Stimulated activated CD4-positive, alpha-beta T cell treated with anti-CD3 and anti-CD28 coated beads, Interleukin-2, amount 100 ng/mL, for 48 hours (primary cell): ENCODE measurements around the gene HPS5.
A peak's percentile ranks its signal among the peaks of the same experiment; 100 is the strongest.

Experiments used
- DNase-seq, 2 donors: peaks; one replicate each; pipeline ENCODE4 v3.0.0-alpha.2; 2020

Gene HPS5

DNA sequence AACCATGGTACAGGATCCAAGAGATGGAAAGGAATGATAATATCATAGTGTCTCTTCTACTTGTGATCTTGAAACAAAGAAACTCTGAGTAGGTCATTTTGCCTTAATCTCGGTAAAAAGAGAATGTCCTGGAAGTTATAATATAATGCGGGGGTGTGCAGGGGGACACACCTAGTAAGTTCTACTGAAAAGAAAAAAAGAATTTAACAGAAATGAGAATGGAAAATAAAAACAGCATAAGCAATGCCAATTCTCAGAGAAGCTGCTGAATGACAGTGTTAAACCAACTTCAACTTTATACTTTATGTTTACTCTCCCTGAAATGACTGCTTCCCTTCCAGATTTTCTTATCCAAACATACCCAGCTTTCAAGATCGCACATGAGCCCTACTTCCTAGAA, 2.0 kb downstream of the HPS5 start:
- no peak for DNase-seq

DNA sequence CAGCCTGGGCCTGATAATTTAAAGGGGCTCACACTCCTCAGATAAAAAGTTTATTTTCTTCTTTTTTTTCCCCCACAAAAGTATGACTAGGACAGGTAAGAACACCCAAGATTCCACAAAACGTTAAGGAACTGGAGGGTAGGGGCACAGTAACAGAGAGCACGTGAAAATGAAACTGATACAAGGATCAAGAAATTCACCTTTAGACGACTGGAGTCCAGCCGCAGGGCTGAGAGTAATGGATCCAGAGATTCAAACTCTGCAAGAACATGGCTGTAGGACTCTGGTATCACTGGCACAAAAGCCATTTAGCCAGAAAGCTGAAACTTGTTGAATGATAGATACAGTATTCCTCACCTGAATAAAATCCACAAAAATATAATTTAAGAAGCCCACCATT, 4.4 kb downstream of the HPS5 start:
- DNase-seq: no peak

DNA sequence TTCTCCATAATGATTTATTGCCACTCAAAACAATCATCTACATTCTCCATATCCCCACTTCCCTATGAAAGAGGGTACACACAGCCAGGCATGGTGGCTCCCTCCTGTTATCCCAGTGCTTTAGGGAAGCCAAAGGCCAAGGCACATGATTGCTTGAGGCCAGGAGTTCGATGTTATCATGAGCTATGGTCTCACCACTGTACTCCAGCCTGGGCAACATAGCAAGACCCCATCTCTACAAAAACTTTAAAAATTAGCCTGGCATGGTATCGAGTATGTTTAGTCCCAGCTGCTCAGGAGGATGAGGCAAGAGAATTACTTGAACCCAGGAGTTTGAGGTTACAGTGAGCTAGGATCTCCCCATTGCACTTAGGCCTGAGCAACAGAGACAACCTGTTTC, 6.0 kb downstream of the HPS5 start:
- no peak for DNase-seq

DNA sequence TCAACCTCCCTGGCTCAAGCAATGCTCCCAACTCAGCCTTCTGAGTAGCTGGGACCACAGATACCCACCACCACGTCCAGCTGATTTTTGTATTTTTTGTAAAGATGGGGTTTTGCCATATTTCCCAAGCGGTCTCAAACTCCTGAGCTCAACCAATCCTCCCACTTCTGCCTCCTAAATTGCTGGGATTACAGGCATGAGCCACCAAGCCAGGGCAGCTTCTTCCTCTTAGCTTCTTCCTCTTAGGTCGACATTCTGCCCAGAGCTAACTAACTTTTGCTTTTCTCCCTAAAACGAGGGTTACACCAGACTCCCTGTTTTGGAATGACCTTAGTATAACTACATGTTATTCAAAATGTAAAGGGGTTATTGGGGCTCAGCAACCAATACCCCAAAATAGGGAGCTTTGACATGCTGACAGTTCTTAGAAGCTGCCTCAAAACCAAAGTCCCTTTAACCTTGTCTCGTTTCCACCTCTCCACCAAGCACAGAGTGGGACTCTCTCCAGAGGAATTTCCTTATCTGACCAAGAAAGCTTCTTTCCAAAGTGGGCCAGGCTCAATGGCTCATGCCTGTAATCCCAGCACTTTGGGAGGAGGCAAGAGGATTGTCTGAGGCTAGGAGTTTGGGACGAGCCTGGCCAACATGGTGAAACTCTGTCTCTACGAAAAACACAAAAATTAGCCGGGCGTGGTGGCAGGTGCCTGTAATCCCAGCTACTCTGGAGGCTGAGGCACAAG, 7.0 kb downstream of the HPS5 start:
- no peak for DNase-seq

DNA sequence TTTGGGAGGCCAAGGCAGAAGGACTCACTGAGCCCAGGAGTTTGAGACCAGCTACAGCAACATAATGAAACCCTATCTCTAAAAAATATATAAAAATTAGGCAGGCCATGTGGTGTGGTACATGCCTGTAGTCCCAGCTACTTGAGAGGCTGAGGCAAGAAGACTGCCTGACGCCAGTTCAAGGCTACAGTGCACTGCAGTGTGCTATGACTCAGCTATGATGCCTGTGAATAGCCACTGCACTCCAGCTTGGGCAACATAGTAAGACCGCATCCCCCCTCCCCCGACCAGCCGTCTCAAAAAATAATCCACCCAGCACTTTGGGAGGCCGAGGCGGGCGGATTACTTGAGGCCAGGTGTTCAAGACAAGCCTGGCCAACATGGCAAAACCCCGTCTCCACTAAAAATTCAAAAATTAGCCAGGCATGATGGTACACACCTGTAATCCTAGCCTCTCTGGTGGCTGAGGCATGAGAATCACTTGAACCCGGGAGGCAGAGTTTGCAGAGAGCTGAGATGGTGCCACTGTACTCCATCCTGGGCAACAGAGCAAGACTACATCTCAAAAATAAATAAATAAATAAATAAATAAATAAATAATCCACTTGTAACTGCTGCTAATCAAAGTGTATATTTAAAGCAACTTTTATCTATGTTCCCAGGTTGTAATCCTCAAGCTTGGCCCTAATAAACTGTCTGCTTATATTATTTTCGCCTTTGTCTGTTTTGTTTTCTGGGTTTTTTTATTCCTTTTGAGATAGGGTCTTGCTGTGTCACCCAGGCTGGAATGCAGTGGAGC, 7.8 kb downstream of the HPS5 start:
- DNase-seq: no peak

DNA sequence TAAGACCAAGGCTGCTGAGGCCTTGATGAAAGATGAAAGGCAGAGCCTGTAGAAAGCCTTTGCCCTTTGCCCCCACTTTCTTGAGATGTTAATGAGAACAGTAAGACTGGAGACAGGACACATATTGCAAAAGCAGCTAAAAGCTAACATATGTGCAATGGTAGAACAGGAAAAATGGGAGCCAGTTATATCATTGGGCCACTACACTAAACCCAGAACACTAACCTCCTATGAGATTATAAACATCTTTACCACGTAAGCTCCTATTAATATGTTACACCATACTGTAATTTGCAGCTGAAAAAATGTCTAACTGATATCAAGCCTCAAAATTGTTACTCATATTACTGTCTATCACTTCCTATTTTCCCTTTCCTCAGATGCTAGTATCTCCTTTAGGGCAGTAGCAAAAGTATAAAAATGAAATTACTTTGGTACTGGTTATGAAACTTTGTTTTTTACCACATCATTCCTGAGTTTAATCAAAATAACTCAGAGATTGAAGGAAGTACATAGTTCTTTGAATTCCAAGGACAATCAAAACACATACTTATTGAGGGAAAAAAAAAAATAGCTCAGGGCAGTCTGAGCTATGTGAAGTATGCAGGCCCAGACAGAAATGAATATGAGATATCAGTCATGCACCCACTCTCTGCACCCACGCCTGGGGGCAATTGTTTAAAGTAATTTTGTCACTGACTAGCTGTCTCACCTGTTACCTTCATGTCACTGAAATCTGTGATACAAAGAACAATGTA, 9.1 kb downstream of the HPS5 start:
- no peak for DNase-seq

DNA sequence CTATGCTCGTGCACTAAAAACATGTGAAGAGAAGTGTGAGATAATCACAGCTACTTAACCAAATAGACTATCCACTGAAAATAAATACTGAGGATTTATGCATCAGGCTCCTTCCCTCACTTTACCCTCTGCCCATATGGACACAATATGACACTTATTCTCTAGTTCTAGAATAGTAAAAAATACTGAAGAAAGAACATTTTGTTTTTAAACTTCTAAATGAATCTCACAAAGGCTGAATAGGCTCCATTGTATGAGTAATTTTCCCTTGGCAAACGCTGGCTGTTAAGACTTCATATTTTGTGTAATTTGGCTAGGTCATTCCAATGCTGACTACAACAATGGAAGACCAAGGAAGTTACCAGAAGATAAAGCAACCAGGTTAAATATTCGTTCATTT, 9.9 kb downstream of the HPS5 start:
- no peak for DNase-seq

DNA sequence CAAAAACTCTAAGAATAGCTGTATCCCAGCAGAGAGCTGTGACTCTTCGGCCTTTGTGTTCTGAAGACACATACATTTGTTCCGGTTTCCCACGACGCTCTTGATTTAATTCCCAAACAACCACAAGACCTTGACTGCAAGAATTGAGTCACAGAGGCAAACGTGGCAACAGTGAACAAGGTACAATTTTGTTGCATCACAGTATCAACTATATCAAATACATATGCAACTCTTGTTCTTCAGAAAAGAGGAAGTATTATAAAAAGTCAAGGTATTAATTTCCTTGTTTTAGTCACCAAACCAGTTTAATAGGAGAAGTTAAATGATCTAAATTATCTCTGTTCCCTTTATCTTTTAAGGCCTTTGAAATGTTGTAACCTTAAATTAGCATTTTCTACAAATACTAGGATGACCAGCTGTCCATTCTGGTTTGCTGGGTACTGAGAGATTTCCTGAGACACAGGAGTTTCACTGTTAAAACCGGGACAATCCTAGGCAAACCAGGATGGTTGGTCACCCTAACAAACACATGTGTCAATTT, 11.1 kb downstream of the HPS5 start:
- DNase-seq: no peak

DNA sequence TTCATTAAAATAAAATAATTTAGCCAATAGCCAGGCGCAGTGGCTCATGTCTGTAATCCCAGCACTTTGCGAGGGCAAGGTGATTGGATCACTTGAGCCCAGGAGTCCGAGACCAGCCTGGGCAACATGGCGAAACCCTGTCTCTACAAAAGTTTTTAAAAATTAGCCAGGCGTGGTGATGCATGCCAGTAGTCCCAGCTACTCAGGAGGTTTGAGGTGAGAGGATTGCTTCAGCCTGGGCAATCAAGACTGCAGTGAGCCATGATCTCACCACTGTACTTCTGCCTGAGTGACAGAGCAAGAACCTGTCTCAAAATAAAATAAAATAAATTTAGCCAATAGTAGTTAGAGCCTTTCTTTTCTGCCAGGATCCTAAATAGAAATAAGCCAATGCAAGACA, 12.2 kb downstream of the HPS5 start:
- DNase-seq: no peak

DNA sequence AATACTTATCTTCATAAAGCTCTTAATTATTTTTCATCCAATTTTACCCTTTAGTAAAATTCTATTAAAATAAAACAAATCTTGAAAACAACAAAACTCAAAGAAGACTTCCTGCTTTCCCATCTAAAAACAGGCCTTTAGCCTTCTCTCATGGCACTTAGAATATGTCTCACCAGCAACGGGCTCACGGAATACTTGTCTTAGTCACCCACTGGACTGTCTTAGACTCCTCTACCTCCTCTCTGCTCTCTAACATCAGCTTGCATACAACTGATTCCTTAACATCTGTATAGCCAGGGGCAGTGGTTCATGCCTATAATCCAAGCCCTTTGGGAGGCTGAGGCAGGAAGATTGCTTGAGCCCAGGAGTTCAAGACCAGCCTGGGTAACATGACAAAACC, 13.7 kb downstream of the HPS5 start:
- DNase-seq: no peak

DNA sequence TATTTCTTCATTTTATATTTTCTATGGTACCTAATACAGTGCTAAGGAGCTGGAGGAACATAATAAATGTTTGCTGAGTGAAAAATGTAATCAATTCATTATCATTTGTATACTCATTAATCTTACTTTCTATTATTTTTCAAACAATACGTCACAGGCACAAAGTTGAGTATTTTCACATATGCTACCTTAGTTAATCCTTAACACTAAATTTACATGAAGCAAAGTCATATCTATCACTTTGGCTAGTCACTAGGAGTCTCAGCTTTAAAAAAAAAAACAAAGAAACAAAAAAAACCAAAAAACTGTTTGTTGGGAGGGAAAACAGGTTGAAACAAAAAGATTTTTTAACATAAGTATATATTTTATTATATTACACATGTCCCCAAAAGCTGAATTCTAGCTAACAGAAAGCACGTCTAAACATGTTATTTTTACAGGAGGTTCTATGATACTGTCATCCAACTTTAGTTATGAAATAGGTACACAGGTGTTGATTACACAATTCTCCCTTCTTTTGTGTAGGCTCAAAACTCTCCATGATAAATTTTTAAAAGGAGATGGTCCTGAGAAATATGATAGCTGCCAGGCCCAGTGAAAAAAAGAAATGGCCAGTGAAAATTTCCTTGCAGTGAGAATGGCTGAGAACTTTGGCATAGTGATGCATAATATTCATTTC, 14.3 kb downstream of the HPS5 start:
- no peak for DNase-seq

DNA sequence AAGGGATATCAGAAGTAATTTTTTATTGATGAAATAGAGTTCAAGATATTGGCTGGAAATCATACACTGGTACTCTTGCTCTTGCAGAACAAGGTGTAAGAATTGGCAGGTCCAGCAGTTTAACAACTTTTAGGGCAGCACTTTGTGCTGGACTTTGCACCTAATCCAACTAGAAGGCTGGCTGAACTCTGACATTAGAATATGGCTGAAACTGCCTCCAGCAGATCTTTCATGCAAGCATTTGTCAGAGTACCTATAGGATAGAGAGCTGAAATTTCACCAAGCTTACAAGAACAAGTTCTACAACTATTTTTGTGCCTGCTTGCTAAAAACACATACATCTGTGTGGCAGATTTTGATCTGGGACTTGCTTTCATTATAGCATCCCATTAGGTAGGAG, 17.2 kb downstream of the HPS5 start:
- no peak for DNase-seq

DNA sequence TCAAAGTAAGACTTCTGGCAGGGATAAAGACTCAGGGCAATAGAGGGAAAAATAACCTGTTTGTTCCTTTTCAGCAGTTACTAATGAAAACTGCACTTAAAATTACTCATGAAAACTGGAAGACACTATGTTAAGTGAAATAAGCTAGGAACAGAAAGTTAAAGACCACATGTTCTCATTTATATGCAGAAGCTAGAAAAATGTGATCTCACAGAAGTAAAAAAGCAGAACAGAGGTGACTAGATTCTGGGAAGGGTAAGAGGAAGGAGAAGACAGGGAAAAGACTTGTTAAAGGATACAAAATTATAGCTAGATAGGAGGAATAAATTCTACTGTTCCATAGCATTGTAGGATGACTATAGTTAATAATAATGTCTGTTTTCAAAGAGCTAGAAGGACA, 22.2 kb downstream of the HPS5 start:
- DNase-seq: no peak

DNA sequence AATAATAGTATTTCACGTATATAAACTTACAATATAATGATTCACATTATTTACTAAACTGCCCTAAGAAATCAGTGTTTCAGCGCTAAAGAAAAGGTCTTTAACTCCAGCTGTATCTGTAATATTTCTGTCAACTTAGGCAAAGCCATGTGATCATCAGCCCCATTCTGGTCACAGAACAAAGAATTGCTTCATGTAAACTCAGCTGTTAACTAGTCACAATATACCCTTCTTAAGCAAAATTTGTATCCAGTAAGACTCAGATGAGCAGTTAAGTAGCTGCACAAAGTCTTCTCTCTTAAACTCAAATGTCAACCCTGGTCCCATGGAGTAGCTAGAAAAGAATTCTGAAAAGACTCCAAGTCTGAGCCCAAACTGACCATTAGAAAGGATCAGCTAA, 26.6 kb downstream of the HPS5 start:
- no peak for DNase-seq

DNA sequence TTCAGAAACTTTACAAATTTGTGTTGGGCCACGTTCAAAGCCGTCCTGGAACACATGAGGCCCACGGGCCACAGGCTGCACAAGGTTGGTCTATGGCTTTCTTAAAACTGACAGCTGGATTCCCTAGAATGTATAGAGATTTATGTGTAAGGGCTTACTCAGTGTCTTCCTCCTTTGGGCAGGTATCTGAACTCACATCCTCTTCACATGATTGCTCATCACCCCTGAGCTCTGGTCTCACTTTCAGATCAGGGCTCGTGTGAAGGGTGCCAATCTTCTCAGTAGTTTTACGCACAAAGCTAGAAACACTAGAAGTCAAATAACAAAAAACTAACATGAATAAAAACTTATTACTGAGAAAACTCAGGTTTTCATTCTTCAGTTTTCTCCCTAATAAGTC, 27.1 kb downstream of the HPS5 start:
- DNase-seq: peak in 1 of 2 donors; percentile 1

DNA sequence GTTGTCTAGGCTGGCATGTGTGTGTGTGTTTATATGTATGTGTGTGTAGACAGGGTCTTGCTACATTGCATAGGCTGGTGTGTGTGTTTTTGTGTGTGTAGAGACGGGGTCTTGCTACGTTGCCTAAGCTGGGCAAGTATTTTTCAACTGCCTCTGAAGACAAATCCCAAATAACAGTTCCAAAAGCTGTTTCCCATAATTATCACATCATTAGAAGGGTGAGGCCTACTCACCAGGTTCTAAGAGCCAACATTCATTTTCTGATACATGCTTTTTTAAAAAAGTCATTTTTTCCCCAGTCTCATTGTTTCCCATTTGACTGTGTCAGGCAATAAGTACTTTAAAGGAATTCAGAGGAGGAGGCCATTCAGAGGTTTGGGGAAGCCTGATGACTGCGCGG, 33.0 kb downstream of the HPS5 start:
- DNase-seq: no peak

DNA sequence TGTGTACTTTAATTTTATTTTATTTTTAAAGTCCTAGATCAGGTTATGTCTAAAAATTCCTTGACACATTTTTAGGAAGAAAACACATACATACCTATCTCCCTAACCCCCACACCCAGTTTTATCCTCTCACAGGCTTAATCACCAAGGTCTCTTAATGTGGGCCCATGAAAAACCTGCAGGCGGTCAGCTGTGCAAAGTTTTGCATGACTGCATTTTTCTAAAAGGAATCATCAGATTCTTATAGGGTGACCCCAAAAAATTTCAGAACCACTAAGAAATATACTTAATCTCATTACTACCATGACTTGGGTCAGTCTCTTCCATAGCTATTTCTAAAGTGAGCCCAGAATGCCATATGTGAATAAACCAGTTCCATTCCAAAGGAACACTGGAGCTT, 36.1 kb downstream of the HPS5 start:
- no peak for DNase-seq

DNA sequence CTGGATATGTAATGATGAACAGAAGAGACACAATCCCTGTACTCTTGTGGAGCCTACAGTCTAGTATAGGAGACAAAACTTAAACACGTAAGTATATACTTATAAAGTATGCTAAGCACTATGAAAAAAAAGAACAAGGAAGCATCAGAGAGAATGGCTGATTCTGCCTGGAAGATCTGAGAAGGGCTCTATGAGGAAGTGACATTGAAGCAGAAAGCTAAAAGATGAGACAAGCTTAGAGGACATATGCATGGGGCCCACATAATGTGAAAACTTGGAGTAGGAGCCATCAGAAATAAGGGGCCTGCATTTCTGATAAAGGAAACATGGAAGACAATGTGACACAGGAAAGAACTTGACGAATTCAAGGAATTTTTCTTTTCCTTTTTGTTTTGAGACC, 39.3 kb downstream of the HPS5 start:
- DNase-seq: no peak

DNA sequence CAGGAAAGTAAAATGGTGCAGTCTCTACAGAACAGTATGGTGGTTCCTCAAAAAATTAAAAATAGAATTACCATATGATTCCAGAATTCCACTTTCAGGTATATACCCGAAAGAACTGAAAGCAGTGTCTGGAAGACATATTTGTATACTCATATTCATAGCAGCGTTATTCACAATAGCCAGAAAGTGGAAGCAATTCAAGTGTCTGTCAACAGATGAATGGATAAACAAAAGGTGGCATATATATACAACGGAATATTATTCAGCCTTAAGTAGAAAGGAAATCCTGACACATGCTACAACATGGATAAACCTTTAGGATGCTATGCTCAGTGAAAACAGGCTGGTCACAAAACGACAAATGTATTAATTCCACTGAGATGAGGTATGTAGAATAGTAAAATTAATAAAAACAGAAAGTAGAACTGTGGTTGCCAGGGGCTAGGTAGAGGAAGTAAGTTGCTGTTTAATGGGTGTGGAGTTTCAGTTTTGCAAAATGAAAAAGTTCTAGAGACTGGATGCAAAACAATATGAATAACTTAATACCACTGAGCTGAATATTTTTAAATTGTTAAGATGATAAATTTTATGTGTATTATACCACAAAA, 41.4 kb downstream of the HPS5 start:
- no peak for DNase-seq

DNA sequence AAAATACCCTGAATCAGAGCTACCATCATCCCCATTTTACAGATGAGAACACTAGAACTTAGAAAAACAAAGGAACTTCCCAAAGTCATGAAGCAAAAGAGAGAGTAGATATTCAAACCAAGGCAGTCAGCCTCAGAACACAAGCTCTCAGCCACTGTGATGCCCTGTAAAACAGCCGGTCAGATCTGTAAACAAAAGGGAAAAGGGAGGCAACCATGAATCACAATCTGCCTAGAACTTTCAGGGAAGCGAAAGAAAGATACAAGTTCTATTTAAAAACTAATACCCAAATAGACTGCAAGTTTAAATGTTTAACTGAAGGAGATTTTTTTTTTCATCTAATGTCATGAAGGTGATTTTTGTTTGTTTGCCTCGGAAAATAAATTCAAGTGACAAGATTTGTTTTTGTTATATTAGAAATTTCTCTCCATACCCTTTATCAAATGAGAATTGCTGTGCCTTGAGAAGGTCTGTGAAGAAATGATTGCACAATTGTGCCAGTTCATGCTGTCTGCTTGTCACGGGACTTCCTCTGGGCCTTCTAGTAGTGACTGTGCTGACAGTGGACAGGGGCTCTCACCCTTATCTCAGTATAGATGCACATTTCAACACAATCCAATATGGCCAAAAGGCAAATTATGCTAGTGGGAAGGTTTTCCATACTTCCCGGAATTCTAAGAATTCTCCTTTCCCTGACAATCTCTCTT, 44.2 kb downstream of the HPS5 start:
- DNase-seq: no peak

DNA sequence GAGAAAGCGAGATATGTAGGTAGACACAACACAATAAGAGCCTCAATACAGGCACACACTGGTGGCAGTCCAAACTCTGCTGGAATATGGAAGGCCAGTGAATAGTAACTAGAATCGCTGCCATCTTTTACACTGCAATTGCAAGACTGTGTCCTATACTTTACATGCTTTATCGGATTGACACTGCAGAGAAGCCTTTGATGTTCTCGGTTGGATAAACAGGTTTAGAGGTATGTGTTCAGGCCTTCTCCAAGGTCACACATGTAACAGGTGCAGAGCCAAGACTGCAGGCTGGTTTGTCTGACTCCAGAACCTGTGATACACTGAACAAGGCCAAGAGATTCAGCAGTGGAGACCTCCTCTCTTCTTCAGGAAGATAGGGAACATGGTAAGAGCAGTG, 50.7 kb downstream of the HPS5 start:
- DNase-seq: no peak

DNA sequence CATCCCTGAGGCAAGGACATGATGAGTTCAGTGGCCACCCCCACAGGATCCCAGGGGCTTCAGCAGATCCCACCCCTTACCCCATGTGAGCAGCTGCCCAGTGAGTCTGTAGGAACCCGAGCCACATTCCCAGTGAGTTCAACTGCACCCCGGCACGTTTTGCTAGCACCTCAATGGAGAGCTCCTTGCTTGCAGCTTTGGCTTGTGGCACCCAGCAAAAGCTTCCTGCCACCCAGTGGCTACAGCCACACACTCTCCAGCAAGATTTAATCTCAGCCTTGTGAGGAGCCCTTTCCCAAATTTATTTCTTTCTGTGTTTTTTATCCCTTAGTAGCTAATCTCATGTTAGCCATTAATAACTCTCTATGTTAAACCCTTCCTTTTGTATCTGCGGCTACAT, 51.8 kb downstream of the HPS5 start:
- DNase-seq: no peak
